GM13976 (cell line): ENCODE measurements around the gene SMAP1.
A peak's percentile ranks its signal among the peaks of the same experiment; 100 is the strongest.

Experiments used
- DNase-seq: peaks from one replicate; pipeline ENCODE4 v3.0.0; 2012; ENCODE audit warnings: low spot score
- in situ Hi-C: fragments of 300-500 bp; cut with MboI; formaldehyde crosslinking; loops from one replicate; pipeline ENCODE4 v1.12.0; 2022; ENCODE audit warnings: low sequenced_read_pairs, mixed read lengths, inconsistent platforms; ENCODE audit not compliant: unreplicated experiment
- TF ChIP-seq, protein P1 (sequence below): IDR thresholded peaks from 2 replicates; pipeline ENCODE4 v1.5.1; 2012; ENCODE audit warnings: borderline replicate concordance, mild to moderate bottlenecking; ENCODE audit not compliant: insufficient read depth; ENCODE audit errors: extremely low read depth, missing control alignments, control extremely low read depth

Gene SMAP1

DNA sequence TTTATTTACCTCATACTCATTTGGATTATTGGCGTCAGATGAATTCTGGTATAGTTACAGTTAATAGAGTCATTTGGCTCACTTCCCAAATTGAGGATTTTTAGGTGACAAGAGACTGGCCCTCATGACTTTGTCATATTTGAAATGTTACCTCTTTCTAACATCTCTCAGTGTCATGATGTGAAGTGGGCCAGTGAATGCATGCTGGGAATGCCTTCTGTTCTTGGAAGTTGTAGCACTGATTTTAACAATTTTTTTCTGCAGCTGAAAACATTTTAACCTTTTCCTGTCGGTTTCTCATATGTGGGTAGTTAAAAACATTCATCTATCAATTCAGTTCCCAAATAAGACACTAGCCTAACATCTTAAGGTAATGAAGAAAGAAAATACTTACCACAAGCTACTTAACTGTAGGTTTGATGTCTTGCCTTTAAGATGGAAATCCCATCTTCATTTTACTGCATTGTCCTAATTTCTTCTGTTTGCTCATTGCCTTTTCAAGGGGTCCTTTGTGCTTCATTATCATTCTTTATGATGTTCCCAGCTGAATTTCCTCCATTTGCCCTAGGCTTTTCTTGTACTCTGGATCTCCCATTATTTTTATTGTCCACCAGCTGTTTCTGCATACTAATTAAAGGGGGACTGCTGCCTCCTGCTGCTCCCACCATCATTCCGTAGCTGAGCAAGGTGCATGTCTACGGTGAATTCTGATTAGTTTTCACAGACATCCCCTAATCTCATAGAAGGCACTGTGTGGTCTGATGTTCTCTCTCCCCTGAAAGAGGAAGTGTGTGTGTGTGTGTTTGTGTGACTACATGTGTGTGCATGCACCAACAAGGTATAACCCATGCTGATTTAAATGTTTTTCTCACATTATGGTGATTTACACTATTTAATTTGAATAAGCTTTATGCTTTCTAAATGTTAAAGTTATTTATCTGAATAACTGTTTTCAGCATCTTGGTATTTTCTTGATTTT lies 179.7 kb downstream of the SMAP1 start:
- in situ Hi-C loops, result no loop called here
- DNase-seq, result no peak
- TF ChIP-seq, protein P1, sequence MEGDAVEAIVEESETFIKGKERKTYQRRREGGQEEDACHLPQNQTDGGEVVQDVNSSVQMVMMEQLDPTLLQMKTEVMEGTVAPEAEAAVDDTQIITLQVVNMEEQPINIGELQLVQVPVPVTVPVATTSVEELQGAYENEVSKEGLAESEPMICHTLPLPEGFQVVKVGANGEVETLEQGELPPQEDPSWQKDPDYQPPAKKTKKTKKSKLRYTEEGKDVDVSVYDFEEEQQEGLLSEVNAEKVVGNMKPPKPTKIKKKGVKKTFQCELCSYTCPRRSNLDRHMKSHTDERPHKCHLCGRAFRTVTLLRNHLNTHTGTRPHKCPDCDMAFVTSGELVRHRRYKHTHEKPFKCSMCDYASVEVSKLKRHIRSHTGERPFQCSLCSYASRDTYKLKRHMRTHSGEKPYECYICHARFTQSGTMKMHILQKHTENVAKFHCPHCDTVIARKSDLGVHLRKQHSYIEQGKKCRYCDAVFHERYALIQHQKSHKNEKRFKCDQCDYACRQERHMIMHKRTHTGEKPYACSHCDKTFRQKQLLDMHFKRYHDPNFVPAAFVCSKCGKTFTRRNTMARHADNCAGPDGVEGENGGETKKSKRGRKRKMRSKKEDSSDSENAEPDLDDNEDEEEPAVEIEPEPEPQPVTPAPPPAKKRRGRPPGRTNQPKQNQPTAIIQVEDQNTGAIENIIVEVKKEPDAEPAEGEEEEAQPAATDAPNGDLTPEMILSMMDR, result no peak

DNA sequence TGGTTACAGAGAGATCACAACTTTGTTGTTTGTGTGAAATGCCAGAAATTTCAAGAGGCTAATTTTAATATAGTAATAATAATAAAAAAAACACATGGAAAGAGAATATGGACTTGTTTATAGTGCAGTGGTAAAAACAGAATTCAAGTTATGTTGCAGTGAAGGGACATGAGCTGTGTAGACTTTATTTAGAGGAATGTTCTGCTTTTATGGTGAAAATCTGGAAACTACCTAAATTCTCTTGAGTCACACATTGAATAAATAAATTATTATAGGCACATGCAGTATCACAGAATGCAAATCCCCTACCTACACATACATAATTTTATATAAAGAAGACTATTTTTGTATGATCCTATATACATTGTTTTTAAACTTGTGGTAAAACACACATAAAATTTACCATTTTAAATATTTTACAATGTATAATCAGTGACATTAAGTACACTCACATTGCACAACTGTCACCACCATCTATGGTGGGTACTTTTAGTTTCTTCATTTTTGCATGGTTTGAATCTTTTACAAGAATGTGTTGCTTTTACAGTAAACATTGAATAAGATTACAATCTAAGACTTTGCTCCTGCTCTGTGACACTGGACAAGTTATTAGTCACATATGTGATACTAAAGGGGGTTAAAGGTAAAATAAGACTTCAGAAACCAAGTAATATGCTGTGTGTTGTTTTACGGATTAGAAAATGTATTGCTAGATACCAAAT lies 181.8 kb downstream of the SMAP1 start:
- TF ChIP-seq, protein P1, result no peak
- in situ Hi-C loops, result no loop called here
- no peak for DNase-seq

DNA sequence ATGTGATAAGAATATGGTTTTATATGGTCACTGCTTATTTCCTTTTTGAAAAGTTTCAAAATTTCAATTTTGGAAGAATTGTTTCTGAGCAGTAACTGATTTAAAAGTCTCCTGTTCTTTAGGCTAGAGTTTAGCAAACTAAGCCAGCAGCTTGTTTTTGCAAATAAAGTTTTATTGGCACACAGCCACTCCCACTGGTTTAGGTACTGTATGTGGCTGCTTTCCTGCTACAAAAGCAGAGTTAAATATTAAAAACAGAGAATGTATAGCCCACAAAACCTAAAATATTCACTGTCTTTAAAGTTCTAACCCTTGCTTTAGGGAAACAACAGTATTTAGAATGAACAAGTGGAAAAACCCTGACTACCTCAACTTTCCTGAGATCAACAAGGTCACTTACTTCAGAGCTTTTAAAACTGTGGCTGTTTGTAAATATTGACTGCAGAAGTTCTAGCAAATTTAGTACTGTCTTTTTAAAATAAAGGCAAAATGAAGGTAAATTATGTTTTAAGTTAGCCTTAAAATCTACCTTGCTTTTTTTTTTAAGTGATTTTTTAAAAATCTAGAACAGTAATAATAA lies 185.1 kb downstream of the SMAP1 start:
- TF ChIP-seq, protein P1, result no peak
- in situ Hi-C loops, result no loop called here

DNA sequence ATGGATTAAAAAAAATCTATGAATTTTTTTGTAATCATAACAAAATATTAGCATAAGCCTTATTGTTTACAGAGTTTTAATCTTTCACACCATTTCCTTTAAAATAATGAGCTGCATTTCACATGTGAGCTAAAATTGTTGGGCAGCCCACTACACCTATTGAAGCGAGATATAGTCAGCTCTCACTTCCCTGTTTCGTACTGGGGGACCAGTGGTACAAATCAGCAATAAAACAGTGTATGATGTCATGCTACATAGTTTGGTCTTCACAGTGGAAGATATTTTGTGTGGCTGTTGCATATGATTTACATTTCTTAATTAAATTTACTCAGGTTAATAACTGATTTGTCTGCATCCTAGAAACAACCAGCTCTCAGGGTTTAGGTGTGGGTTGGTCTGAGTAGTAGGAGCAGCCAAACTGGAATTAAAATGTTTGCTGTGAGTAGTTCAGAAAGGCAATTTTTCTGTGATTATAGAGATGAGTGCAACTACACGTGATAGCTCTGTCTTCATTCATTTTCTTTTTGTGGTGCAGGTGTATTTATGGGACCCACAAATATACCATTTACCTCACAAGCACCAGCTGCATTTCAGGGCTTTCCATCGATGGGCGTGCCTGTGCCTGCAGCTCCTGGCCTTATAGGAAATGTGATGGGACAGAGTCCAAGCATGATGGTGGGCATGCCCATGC lies 189.8 kb downstream of the SMAP1 start:
- in situ Hi-C loops, result no loop called here
- TF ChIP-seq, protein P1, result no peak
- DNase-seq, result peak; percentile 56

More for the DNA sequence above, 185.1 kb downstream of the SMAP1 start:
- DNase-seq, result no peak

DNA sequence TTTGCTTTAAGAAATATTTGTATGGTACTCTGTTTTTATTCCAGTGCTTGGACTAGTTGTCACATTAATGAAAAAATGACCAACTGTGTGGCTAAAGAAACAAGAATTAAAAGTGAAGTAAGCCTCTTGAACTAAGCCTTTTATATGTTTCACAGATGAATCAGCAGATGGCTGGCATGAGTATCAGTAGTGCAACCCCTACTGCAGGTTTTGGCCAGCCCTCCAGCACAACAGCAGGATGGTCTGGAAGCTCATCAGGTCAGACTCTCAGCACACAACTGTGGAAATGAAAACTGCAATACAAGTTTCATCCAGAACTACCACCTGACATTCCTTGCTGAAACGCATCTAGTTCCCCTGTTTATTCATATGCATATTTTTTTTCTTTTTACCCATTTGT lies 192.4 kb downstream of the SMAP1 start:
- TF ChIP-seq, protein P1, result no peak
- DNase-seq, result no peak
- in situ Hi-C loops, result loop anchor here (10.0 kb wide), 1 partner anchor 135 kb away; no protein-coding TSS in a partner anchor

DNA sequence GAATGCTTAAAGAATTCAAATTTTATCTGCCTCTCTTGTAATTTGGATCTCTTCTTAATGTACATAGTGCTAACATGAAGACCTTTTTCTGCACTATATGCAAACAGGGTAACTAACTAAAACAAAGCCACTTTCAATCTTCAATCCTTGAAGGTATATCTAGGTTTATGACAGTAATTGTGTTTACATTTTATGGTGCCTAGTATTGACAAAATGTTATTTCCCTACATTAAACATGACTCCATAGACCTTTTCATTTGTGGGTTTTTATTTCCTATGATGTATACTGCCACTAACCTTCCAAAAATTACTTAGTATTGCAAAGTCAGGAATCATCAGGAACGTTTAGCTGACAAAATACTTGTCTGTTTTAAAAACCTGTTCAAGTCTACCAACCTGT lies 193.2 kb downstream of the SMAP1 start:
- in situ Hi-C loops, result loop anchor here (10.0 kb wide), 1 partner anchor 136 kb away; no protein-coding TSS in a partner anchor
- TF ChIP-seq, protein P1, result no peak
- DNase-seq, result no peak
